ENCODE results near the gene ZNF786. TPM values are rescaled to one million over a fixed set of nuclear protein-coding genes. Genes with fewer than 3 reads are reported as not detected.
"Not testable (repeated sequence)": the region's sequence is repeated elsewhere in the genome, so short reads cannot be mapped to it uniquely, and the experiment has no call there.

The ZNF786 gene
- total and polyA plus RNA-seq, 2 experiments from 2014 or later = 3.5 TPM

- H3K27me3 ChIP-seq (replicated peaks; ENCODE audit: insufficient read depth) = no peaks in the 10 kb centered on the region
- no peak for DNase-seq
- no peaks in the 10 kb centered on the region for H3K36me3 ChIP-seq (ENCODE audit: low read depth)
- H2AFZ ChIP-seq = no peak overlapping the region
- no peak overlapping the region for H3K27ac ChIP-seq
- H3K9me2 ChIP-seq (ENCODE audit: insufficient read depth) = no peaks in the 10 kb centered on the region
- no peak overlapping the region for H3K9ac ChIP-seq
- peaks cover 8% of the 10 kb centered on the region for H3K4me1 ChIP-seq (ENCODE audit: insufficient read depth)
- H3K79me2 ChIP-seq (ENCODE audit: insufficient read depth) = peaks cover 16% of the 10 kb centered on the region
- WGBS, 2 experiments (ENCODE audit: low coverage in 1 of 2, low lambda C conversion rate in 2 of 2, missing lambda C conversion rate in 2 of 2) = 81 to 83% methylated on average over 3 of the region's 3 CpGs
- TF ChIP-seq EZH2phosphoT487 (IDR thresholded peaks at IDR 0.05; ENCODE audit: insufficient read depth, low read depth) (no peak), EZH2 (IDR thresholded peaks at IDR 0.05; ENCODE audit: insufficient read depth, poor library complexity, severe bottlenecking) (no peak)
- no peaks in the 10 kb centered on the region for H4K20me1 ChIP-seq (ENCODE audit: insufficient read depth)
- no peak overlapping the region for H3K4me2 ChIP-seq (ENCODE audit: unreplicated experiment)
- H3K9me3 ChIP-seq (ENCODE audit: low read depth) = no peaks in the 10 kb centered on the region
- in situ Hi-C loops (cut with MboI) = no loop called here
- H3K4me3 ChIP-seq = no peak overlapping the region
- H3F3A ChIP-seq (ENCODE audit: insufficient read depth) = peaks cover 18% of the 10 kb centered on the region
Measured at GRCh38 chr7:149031353-149031910, 59.1 kb downstream of the ZNF786 start.

- H3K36me3 ChIP-seq (ENCODE audit: low read depth); H4K20me1 ChIP-seq (ENCODE audit: insufficient read depth); H3K4me2 ChIP-seq (ENCODE audit: unreplicated experiment); H3K4me3 ChIP-seq; H3K27me3 ChIP-seq (replicated peaks; ENCODE audit: insufficient read depth); H3K27ac ChIP-seq; H3K9ac ChIP-seq; in situ Hi-C loops (cut with MboI); H3K9me2 ChIP-seq (ENCODE audit: insufficient read depth); H2AFZ ChIP-seq; DNase-seq; H3K9me3 ChIP-seq (ENCODE audit: low read depth): not testable (repeated sequence)
- peaks cover 26% of the 10 kb centered on the region for H3K79me2 ChIP-seq (ENCODE audit: insufficient read depth)
- peaks cover 18% of the 10 kb centered on the region for H3F3A ChIP-seq (ENCODE audit: insufficient read depth)
- H3K4me1 ChIP-seq (ENCODE audit: insufficient read depth) = peaks cover 12% of the 10 kb centered on the region
- WGBS, 2 experiments (ENCODE audit: low coverage in 1 of 2, low lambda C conversion rate in 2 of 2, missing lambda C conversion rate in 2 of 2) = 89 to 90% methylated on average over 9 of the region's 9 CpGs
Measured at GRCh38 chr7:149030439-149030838, 60.1 kb downstream of the ZNF786 start.

GRCh38 chr7:149028346-149029109 is 62.0 kb downstream of the ZNF786 start, which contains the start of gene PDIA4:
Gene PDIA4, minus strand, starts transcription at chr7:149028505. Its CDS starts 97 bp downstream, at chr7:149028408.
- in situ Hi-C loops (cut with MboI) = no loop called here
- no peaks in the 10 kb centered on the region for H3K27me3 ChIP-seq (replicated peaks; ENCODE audit: insufficient read depth)
- H3K36me3 ChIP-seq (ENCODE audit: low read depth) = no peaks in the 10 kb centered on the region
- H3K9me3 ChIP-seq (ENCODE audit: low read depth) = no peaks in the 10 kb centered on the region
- H3K79me2 ChIP-seq (ENCODE audit: insufficient read depth) = peaks cover 45% of the 10 kb centered on the region
- peak within 1 kb of the TSS; percentile 97 for H3K4me2 ChIP-seq (ENCODE audit: unreplicated experiment)
- H3K4me3 ChIP-seq = peak within 1 kb of the TSS; percentile 78
- 1% methylated on average over 55 to 66 of the region's 87 CpGs for WGBS, 2 experiments (ENCODE audit: low coverage in 1 of 2, low lambda C conversion rate in 2 of 2, missing lambda C conversion rate in 2 of 2)
- DNase-seq = peak; percentile 99
- peak within 1 kb of the TSS; percentile 92 for H3K9ac ChIP-seq
- peaks cover 12% of the 10 kb centered on the region for H3K4me1 ChIP-seq (ENCODE audit: insufficient read depth)
- peak within 1 kb of the TSS; percentile 93 for H2AFZ ChIP-seq
- H4K20me1 ChIP-seq (ENCODE audit: insufficient read depth) = no peaks in the 10 kb centered on the region
- H3F3A ChIP-seq (ENCODE audit: insufficient read depth) = peaks cover 18% of the 10 kb centered on the region
- H3K9me2 ChIP-seq (ENCODE audit: insufficient read depth) = no peaks in the 10 kb centered on the region
- H3K27ac ChIP-seq = peak within 1 kb of the TSS; percentile 74
- no peak for TF ChIP-seq EZH2phosphoT487 (IDR thresholded peaks at IDR 0.05; ENCODE audit: insufficient read depth, low read depth)

GRCh38 chr7:149027611-149028345 is 62.7 kb downstream of the ZNF786 start:
- H3K9ac ChIP-seq = peak overlapping the region; percentile 92
- no peaks in the 10 kb centered on the region for H4K20me1 ChIP-seq (ENCODE audit: insufficient read depth)
- no peaks in the 10 kb centered on the region for H3K9me2 ChIP-seq (ENCODE audit: insufficient read depth)
- no peaks in the 10 kb centered on the region for H3K9me3 ChIP-seq (ENCODE audit: low read depth)
- TF ChIP-seq EZH2 (IDR thresholded peaks at IDR 0.05; ENCODE audit: insufficient read depth, poor library complexity, severe bottlenecking) = no peak
- H3K36me3 ChIP-seq (ENCODE audit: low read depth) = no peaks in the 10 kb centered on the region
- peak overlapping the region; percentile 92 for H3K4me2 ChIP-seq (ENCODE audit: unreplicated experiment)
- in situ Hi-C loops (cut with MboI) = no loop called here
- peak overlapping the region; percentile 74 for H3K27ac ChIP-seq
- peaks cover 12% of the 10 kb centered on the region for H3K4me1 ChIP-seq (ENCODE audit: insufficient read depth)
- peak overlapping the region; percentile 86 for H2AFZ ChIP-seq
- peak overlapping the region; percentile 78 for H3K4me3 ChIP-seq
- H3K27me3 ChIP-seq (replicated peaks; ENCODE audit: insufficient read depth) = no peaks in the 10 kb centered on the region
- DNase-seq = peak; percentile 52
- 1 to 2% methylated on average over 24 to 41 of the region's 43 CpGs for WGBS, 2 experiments (ENCODE audit: low coverage in 1 of 2, low lambda C conversion rate in 2 of 2, missing lambda C conversion rate in 2 of 2)
- peaks cover 52% of the 10 kb centered on the region for H3K79me2 ChIP-seq (ENCODE audit: insufficient read depth)
- peaks cover 18% of the 10 kb centered on the region for H3F3A ChIP-seq (ENCODE audit: insufficient read depth)
